SU-DHL-6 (cell line): ENCODE measurements around the gene SDC3.

ENCODE experiments used
- CTCF ChIP-seq: fragments of 200-600 bp; sonication (generic); IDR thresholded peaks from one replicate; pipeline ENCODE4 v1.5.1; 2017; ENCODE audit warnings: antibody characterized with exemption, mild to moderate bottlenecking, low read length, moderate library complexity; ENCODE audit not compliant: insufficient read depth, poor library complexity, severe bottlenecking
- EZH2phosphoT487 ChIP-seq: fragments of 200-600 bp; sonication (generic), shearing (Covaris generic); conservative IDR thresholded peaks from 2 replicates; pipeline ENCODE4 v1.6.1; 2018; ENCODE audit warnings: mild to moderate bottlenecking, antibody characterized with exemption, low read length, moderate library complexity, mixed read lengths

- TF ChIP-seq CTCF: no peak
- no peak for TF ChIP-seq EZH2phosphoT487
Measured at GRCh38 chr1:30900931-30901560, 7.5 kb downstream of the SDC3 start.
